Measurements from ENCODE around the gene DCTN2. TPM values are rescaled to one million over a fixed set of nuclear protein-coding genes. Genes with fewer than 3 reads are reported as not detected.

The DCTN2 gene
- total RNA-seq, 1 donor from 2014 or later, result 95.0 TPM

GRCh38 chr12:57535764-57536596, 11.0 kb downstream of the DCTN2 start:
- intact Hi-C loops (cut with DNase I), result no loop called here
- ATAC-seq (ENCODE audit: poor library complexity) (no peak), DNase-seq (no peak)

GRCh38 chr12:57534991-57535543, 11.9 kb downstream of the DCTN2 start:
- DNase-seq (no peak), ATAC-seq (ENCODE audit: poor library complexity) (no peak)
- intact Hi-C loops (cut with DNase I), result no loop called here

- DNase-seq, result no peak
Measured at GRCh38 chr12:57534250-57534649, 12.7 kb downstream of the DCTN2 start.

GRCh38 chr12:57533108-57533507, 13.9 kb downstream of the DCTN2 start:
- DNase-seq (no peak), ATAC-seq (ENCODE audit: poor library complexity) (no peak)
- intact Hi-C loops (cut with DNase I), result no loop called here

More at GRCh38 chr12:57534250-57534649, 12.7 kb downstream of the DCTN2 start:
- no peak for ATAC-seq (ENCODE audit: poor library complexity)
- intact Hi-C loops (cut with DNase I), result no loop called here

GRCh38 chr12:57531836-57532235, 15.2 kb downstream of the DCTN2 start:
- intact Hi-C loops (cut with DNase I), result no loop called here
- no peak for DNase-seq
- ATAC-seq (ENCODE audit: poor library complexity), result no peak

GRCh38 chr12:57530396-57531142, 16.4 kb downstream of the DCTN2 start:
- DNase-seq, result no peak
- intact Hi-C loops (cut with DNase I), result no loop called here
- no peak for ATAC-seq (ENCODE audit: poor library complexity)

- no peak for ATAC-seq (ENCODE audit: poor library complexity)
- no peak for DNase-seq
- intact Hi-C loops (cut with DNase I), result no loop called here
Measured at GRCh38 chr12:57529831-57530230, 17.2 kb downstream of the DCTN2 start.

- DNase-seq (no peak), ATAC-seq (ENCODE audit: poor library complexity) (no peak)
- intact Hi-C loops (cut with DNase I), result no loop called here
Measured at GRCh38 chr12:57528831-57529555, 18.0 kb downstream of the DCTN2 start.

GRCh38 chr12:57528176-57528575, 18.8 kb downstream of the DCTN2 start:
- DNase-seq (no peak), ATAC-seq (ENCODE audit: poor library complexity) (no peak)
- intact Hi-C loops (cut with DNase I), result no loop called here

- intact Hi-C loops (cut with DNase I), result no loop called here
- ATAC-seq (ENCODE audit: poor library complexity) (no peak), DNase-seq (no peak)
Measured at GRCh38 chr12:57527184-57527583, 19.8 kb downstream of the DCTN2 start.

GRCh38 chr12:57526477-57527126, 20.4 kb downstream of the DCTN2 start:
- ATAC-seq (ENCODE audit: poor library complexity) (no peak), DNase-seq (no peak)
- intact Hi-C loops (cut with DNase I), result no loop called here

- intact Hi-C loops (cut with DNase I), result no loop called here
- DNase-seq, result no peak
- no peak for ATAC-seq (ENCODE audit: poor library complexity)
Measured at GRCh38 chr12:57525615-57526383, 21.2 kb downstream of the DCTN2 start.

- ATAC-seq (ENCODE audit: poor library complexity), result no peak
- intact Hi-C loops (cut with DNase I), result no loop called here
- DNase-seq, result no peak
Measured at GRCh38 chr12:57524814-57525614, 22.0 kb downstream of the DCTN2 start.

- intact Hi-C loops (cut with DNase I), result no loop called here
- ATAC-seq (ENCODE audit: poor library complexity), result no peak
- no peak for DNase-seq
Measured at GRCh38 chr12:57523706-57524614, 23.0 kb downstream of the DCTN2 start.

- intact Hi-C loops (cut with DNase I), result no loop called here
- DNase-seq (peak; percentile 76), ATAC-seq (ENCODE audit: poor library complexity) (no peak)
Measured at GRCh38 chr12:57522887-57523705, 23.9 kb downstream of the DCTN2 start.

Data from Right ventricle myocardium superior (tissue), 1 donor.